T follicular helper cell (primary cell): ENCODE results near the gene CCDC6.
"Not testable (repeated sequence)": the region's sequence is repeated elsewhere in the genome, so short reads cannot be mapped to it uniquely, and the experiment has no call there.

ENCODE experiments used
- DNase-seq: peaks from one replicate; pipeline ENCODE4 v3.0.0-alpha.2; 2020; ENCODE audit warnings: low read depth

Gene CCDC6

GRCh38 chr10:59905731-59906416, 482 bp downstream of the CCDC6 start:
- DNase-seq = no peak

- DNase-seq = no peak
Observed at GRCh38 chr10:59905066-59905730, 1.2 kb downstream of the CCDC6 start.

DNA sequence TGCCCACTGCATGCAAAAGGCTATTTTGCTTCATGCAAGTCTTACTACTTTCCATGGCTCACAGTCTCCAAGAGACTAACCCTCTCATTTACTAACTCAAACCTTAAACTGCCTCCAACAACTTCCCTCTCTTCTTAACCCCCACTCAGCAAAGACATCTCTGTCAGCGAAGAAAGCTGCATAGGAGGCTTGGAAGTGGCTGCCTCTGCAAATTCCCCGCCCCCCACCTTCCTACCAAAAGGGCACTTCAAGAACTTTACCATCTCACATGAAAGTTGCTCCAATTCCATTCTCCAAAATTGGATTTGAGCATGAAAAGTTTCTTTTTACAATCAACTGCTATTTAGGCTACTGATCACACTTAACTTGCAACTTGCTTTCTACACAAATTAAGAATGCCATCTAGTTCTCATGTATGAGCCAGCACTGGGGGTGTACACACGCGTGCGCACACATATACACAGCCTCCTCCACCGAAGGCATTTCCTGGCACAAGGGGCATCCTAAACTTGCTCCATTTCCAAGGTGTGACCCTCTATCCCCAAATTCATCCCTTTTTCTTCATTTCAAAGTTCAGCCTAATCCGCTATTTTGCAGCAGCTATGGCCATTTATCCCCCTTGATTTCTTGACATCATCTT, 1.8 kb downstream of the CCDC6 start:
- DNase-seq = no peak

GRCh38 chr10:59903871-59904270, 2.5 kb downstream of the CCDC6 start:
- no peak for DNase-seq

DNA sequence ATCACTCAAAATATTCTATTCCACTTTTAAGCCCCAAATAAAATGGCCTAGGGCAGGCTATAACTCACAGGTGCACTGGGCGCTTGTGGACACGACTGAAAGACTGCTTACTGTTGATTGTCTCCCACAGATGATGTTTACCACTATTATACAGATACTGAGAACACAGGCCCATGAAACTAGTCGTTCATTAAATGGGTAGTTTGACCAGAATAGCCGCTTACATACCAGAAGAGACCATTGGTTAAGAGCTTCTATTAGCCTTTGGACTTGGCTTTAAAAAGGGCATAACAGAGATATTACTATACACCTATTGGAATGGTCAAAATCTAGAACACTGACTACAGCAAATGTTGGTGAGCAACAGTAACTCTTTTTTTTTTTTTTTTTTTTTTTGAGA, 4.3 kb downstream of the CCDC6 start:
- DNase-seq = no peak

- DNase-seq = no peak
Observed at GRCh38 chr10:59901470-59901869, 4.9 kb downstream of the CCDC6 start.

DNA sequence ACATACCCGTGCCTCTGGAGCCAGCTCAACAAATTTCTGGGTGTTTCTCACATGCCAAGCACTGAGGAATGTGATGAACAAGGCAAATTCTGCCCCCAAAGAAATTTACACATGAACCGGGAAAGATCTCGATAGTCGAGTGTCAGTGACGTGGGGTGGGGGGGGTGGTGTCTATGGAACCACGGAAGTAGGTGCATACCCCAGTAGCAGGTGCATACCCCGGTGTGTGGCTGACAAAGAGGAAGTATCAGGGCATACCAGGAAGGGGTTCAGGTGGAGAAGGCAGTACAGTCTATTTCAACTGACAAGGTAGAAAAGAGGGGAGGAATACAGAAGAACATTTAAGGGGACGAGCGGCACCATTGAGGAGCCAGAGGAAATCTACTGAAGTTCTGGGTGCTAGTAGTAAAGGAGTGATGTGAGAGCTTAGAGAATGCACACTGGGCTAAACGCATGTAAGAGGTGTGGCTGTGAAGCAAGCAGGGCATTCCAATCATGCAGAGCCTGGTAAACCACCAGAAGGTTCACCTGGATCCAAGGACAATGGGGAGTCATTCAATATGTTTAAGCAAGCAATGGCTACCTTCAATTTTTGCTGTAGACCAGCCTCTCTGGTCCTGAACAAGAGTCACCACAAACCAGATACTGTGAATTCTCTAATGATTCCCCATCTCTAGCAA, 6.2 kb downstream of the CCDC6 start:
- DNase-seq = no peak

DNA sequence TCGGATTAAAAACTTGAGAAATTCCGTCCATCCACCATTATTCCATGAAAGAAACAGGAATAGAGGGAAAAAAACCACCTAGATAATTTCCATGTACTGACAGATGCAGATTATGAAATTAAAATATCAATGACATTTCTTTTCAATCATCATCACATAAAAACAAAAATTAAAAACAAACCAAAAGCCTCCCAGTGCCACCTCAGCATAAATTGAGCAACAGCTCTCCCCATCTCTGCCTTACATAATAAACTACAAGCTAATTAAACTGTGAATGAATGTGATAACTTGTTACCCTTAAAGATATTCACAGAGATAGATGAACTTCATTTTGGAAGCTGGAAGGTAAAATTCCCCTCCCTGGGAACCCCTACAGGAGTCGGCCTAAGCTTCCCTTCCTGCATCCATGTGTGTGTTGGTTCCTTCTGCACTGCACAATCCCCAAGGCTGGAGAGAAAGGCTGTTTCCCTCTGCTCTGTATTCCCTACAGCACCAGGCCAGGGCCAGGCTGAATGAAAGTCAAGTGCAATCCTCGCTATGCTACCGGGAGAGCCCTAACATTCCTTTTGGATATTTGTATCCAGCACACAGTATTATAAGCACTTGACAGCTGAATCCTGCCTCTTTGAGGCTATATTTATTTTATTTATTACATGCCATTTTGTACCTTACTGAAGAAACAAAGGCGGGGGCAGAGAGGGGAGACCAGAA, 8.1 kb downstream of the CCDC6 start:
- no peak for DNase-seq

DNA sequence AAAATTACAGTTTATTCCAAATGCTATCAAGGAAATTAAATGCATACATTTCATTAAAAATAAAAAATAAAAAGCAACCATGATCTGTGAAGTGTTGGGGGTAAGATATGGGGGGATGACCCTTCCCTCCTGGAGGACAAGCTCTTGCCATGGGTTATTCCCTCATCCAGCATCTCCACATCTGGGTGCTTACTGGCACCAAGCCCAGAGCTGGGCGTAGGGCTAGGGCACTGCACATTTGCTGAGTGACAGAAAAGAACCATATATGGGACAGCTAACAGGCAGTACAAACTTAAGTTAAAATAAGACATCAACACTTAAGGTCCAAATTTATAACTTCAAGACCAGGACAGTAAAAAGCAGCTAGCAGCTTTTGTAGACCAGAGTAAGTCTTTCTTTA, 10.2 kb downstream of the CCDC6 start:
- no peak for DNase-seq

DNA sequence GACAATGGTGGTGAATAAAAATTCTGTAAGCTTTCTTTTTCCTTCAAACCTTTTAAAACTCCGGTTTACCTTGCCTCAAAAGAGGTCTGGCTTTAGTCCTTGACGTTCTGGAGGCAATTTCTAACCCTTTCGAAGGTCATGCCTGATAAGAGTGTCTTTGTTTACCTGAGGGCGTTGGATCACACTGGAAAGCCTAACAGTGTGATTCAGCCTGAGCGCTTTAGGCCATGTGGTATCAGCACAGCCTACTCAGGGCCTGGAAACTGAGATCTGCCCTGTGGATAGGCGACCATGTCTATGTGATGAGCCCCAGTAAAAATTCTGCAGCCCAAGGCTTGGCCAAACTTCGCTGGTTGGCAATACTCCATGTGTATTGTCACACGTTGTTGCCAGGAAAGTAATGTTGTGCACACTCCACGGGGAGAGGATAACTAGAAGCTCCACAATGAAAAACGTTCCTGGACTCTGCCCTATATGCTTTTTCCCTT, 10.7 kb downstream of the CCDC6 start:
- DNase-seq = no peak

DNA sequence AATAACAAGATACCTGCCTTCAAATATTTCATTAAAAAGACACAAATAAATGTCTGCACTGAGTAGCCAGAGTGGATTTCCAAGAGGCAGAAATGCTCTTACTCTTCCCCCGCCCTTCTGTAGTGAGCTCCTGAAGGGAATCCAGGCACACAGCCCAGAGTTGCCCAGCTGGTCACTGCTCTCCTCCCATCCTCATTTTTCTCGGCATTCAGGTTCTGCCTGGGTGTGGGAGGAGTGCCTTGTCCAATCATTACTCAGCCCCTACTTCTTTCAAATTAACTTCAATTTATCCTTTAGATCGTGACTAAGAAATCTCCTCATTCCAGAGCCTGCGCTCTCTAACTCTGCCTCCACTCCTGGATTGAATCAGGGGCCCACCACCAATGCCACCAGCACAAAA, 12.2 kb downstream of the CCDC6 start:
- DNase-seq = no peak

DNA sequence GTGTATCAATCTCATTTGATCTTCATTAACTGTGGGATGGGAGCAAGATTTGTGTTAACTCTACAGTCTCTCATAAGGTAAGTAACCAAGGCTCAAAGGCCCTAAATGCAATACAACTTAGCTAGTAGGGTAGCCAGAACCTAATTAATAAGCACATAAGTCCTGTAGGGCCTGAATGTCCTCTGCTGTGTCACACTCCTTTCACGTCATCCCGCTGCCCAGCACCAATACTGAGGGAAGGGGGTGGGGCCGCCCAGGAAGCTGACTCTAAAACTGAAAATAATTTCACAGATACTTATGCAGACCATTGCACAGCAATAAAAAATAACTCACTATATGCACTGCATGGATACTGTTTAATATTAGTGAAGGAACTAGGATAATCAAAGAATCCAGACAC, 13.7 kb downstream of the CCDC6 start:
- no peak for DNase-seq

DNA sequence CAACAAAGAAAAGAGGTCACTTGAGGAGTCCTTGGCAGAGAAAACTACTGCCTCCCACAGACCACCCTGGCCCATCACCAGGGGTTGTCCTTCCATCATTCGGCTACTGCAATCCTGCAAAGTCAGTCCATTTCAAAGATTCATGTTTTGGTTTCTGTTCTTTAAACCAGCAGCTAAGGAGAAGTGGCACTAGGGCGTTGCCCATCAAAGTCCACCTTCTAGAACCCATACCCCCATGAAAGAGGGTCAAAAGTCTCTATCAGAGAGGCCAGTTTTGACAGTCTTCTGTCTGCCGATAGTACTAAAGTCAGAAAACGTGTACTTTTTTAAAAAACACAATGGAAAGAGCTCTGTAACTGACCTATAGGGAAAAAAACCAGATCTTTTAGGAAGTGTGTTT, 14.4 kb downstream of the CCDC6 start:
- no peak for DNase-seq

GRCh38 chr10:59891349-59891748, 15.0 kb downstream of the CCDC6 start:
- no peak for DNase-seq

GRCh38 chr10:59888781-59889435, 17.4 kb downstream of the CCDC6 start:
- no peak for DNase-seq

DNA sequence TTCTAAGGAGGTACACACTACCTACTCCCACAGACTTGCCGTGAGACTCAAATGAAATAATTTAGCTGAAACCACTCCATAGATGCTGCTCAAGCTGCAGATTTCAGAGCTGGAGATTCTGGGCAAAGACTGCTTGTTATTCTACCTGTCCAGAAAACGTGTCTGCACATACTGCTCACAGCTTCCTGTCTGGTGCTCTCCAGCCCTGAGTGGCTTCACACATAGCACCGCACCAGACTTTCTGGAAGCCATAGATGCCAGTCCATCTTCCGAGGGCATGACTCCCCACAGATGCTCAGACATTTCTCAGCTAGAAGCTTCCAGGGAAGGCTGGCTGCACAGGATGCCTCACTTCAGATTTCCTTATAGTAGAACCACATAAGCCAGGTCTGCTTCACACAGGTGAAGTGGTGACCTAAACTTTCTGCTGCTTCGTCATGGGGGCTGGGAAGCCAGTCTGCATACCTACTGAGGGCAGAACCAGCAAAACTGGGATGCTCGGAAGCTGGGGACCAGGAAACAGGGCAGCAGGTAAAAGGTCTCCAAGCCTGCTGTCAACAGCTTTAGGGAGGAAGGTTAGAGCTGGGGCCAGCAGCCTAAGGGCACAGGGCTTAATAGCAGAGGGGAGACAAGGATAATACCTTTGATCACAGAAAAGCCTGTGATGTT, 18.2 kb downstream of the CCDC6 start:
- DNase-seq = no peak

- DNase-seq = no peak
Observed at GRCh38 chr10:59887006-59887405, 19.4 kb downstream of the CCDC6 start.

DNA sequence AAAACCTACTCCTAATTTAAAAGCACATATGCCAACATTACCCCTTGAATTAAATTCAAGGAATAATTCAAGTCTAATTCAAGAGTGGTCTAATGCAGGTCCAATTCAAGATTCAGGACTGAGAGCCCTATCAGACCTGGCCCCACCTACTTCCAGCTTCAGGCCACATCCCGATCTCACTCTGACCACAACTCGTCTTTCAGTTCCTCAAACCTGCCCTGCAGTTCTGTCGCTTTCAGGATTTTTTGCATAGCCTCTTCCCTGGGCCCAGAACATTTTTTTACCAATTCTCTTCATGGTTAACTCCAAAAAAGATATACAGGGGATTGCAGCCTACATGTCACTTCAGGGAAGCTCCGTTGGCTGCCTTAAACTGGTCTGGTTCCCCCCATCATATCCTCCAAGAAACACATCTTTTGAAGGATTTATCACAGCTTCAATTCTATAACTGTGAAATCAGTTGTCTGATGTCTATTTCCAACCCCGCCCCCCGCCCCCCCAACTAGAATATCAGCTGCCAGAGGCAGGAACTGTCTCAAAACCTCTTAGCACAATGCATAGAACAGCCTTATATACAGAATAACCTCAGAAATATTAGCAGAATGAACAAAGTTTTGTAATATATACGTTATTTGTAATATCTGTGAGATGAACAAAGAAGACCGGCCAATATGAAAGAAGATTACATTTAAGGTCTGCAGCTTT, 20.8 kb downstream of the CCDC6 start:
- DNase-seq = no peak

- not testable (repeated sequence) for DNase-seq
Observed at GRCh38 chr10:59884893-59885292, 21.5 kb downstream of the CCDC6 start.

GRCh38 chr10:59881640-59882039, 24.7 kb downstream of the CCDC6 start:
- DNase-seq = no peak
